ENCODE results near the gene ISYNA1.

- peak; percentile 17 to 80 (median 60) for TF ChIP-seq CTCF (IDR thresholded peaks at IDR 0.05)
- TF ChIP-seq POLR2A (IDR thresholded peaks at IDR 0.05), result peak; percentile 80
Measured at GRCh38 chr19:18385675-18386542, 52.0 kb downstream of the ISYNA1 start, which contains the start of gene GDF15.

Measured in prostate gland (tissue), 2 donors.